Effector memory CD4-positive, alpha-beta T cell (primary cell): ENCODE data around the gene OGT.
"Not testable (repeated sequence)": the region's sequence is repeated elsewhere in the genome, so short reads cannot be mapped to it uniquely, and the experiment has no call there.

Source experiments
- DNase-seq, 3 donors: peaks; one replicate each; pipeline ENCODE4 v3.0.0-alpha.2; 2020
- H3K27ac ChIP-seq: 2 replicates; pipeline ENCODE4 v1.7.0; 2013; ENCODE audit warnings: mild to moderate bottlenecking, low read length, moderate library complexity; ENCODE audit not compliant: insufficient read depth, poor library complexity, severe bottlenecking
- H3K27me3 ChIP-seq: replicated peaks from 2 replicates; pipeline ENCODE4 v1.7.0; 2013; ENCODE audit warnings: mild to moderate bottlenecking, low read length; ENCODE audit not compliant: insufficient read depth, control insufficient read depth, poor library complexity, severe bottlenecking
- H3K36me3 ChIP-seq: 2 replicates; pipeline ENCODE4 v1.7.0; 2013; ENCODE audit warnings: mild to moderate bottlenecking, low read length, moderate library complexity; ENCODE audit not compliant: control insufficient read depth, insufficient read depth
- H3K4me1 ChIP-seq: 2 replicates; pipeline ENCODE4 v1.7.0; 2013; ENCODE audit warnings: low read length, mild to moderate bottlenecking; ENCODE audit not compliant: control insufficient read depth, insufficient read depth, poor library complexity, severe bottlenecking
- H3K4me3 ChIP-seq: 2 replicates; pipeline ENCODE4 v1.7.0; 2013; ENCODE audit warnings: low read length, low read depth, mild to moderate bottlenecking; ENCODE audit not compliant: insufficient read depth, poor library complexity, severe bottlenecking
- H3K9me3 ChIP-seq: 2 replicates; pipeline ENCODE4 v1.7.0; 2013; ENCODE audit warnings: mild to moderate bottlenecking, low read length, moderate library complexity; ENCODE audit not compliant: control insufficient read depth

The OGT gene

GRCh38 chrX:71510161-71510560 lies 22.7 kb upstream of the OGT start:
- H3K27ac ChIP-seq, result no peak overlapping the region
- no peak overlapping the region for H3K4me3 ChIP-seq
- H3K4me1 ChIP-seq, result no peaks in the 10 kb centered on the region
- DNase-seq, result no peak
- H3K27me3 ChIP-seq, result no peaks in the 10 kb centered on the region
- no peaks in the 10 kb centered on the region for H3K9me3 ChIP-seq
- no peaks in the 10 kb centered on the region for H3K36me3 ChIP-seq

- H3K27me3 ChIP-seq, DNase-seq, H3K27ac ChIP-seq, H3K36me3 ChIP-seq, H3K9me3 ChIP-seq, H3K4me3 ChIP-seq, H3K4me1 ChIP-seq: not testable (repeated sequence)
These were observed 19.2 kb upstream of the OGT start for GRCh38 chrX:71513731-71514130.

GRCh38 chrX:71514367-71515037 lies 18.4 kb upstream of the OGT start:
- no peak for DNase-seq
- no peaks in the 10 kb centered on the region for H3K36me3 ChIP-seq
- no peaks in the 10 kb centered on the region for H3K27me3 ChIP-seq
- no peak overlapping the region for H3K27ac ChIP-seq
- no peak overlapping the region for H3K4me3 ChIP-seq
- H3K4me1 ChIP-seq, result no peaks in the 10 kb centered on the region
- H3K9me3 ChIP-seq, result no peaks in the 10 kb centered on the region

- no peaks in the 10 kb centered on the region for H3K4me1 ChIP-seq
- DNase-seq, result no peak
- H3K9me3 ChIP-seq, result no peaks in the 10 kb centered on the region
- H3K4me3 ChIP-seq, result no peak overlapping the region
- no peaks in the 10 kb centered on the region for H3K27me3 ChIP-seq
- no peak overlapping the region for H3K27ac ChIP-seq
- H3K36me3 ChIP-seq, result no peaks in the 10 kb centered on the region
These were observed 17.9 kb upstream of the OGT start for GRCh38 chrX:71515038-71515396.

- no peaks in the 10 kb centered on the region for H3K4me1 ChIP-seq
- no peaks in the 10 kb centered on the region for H3K27me3 ChIP-seq
- DNase-seq, result no peak
- H3K9me3 ChIP-seq, result no peaks in the 10 kb centered on the region
- no peak overlapping the region for H3K4me3 ChIP-seq
- no peak overlapping the region for H3K27ac ChIP-seq
- no peaks in the 10 kb centered on the region for H3K36me3 ChIP-seq
These were observed 7.6 kb upstream of the OGT start for GRCh38 chrX:71525316-71525715.

- Histone ChIP-seq H3K4me3 (peak overlapping the region; percentile 85), H3K27ac (peak overlapping the region; percentile 86), H3K4me1 (peaks cover 8% of the 10 kb centered on the region), H3K9me3 (no peaks in the 10 kb centered on the region), H3K27me3 (no peaks in the 10 kb centered on the region), H3K36me3 (no peaks in the 10 kb centered on the region)
- DNase-seq, result peak; percentile 44 to 61 (median 46)
These were observed 689 bp upstream of the OGT start for GRCh38 chrX:71532078-71532752.

GRCh38 chrX:71533516-71533850 lies 579 bp downstream of the OGT start:
- peak overlapping the region; percentile 85 for H3K4me3 ChIP-seq
- H3K4me1 ChIP-seq, result peaks cover 12% of the 10 kb centered on the region
- no peaks in the 10 kb centered on the region for H3K27me3 ChIP-seq
- no peak for DNase-seq
- no peaks in the 10 kb centered on the region for H3K36me3 ChIP-seq
- no peaks in the 10 kb centered on the region for H3K9me3 ChIP-seq
- peak overlapping the region; percentile 86 for H3K27ac ChIP-seq

GRCh38 chrX:71533851-71534561 lies 1.1 kb downstream of the OGT start:
- no peaks in the 10 kb centered on the region for H3K9me3 ChIP-seq
- peak overlapping the region; percentile 86 for H3K27ac ChIP-seq
- peaks cover 12% of the 10 kb centered on the region for H3K4me1 ChIP-seq
- peak overlapping the region; percentile 85 for H3K4me3 ChIP-seq
- H3K36me3 ChIP-seq, result no peaks in the 10 kb centered on the region
- no peaks in the 10 kb centered on the region for H3K27me3 ChIP-seq
- DNase-seq, result peak; percentile 26 to 38 (median 32)

- H3K27me3 ChIP-seq, result no peaks in the 10 kb centered on the region
- H3K9me3 ChIP-seq, result no peaks in the 10 kb centered on the region
- peak overlapping the region; percentile 86 for H3K27ac ChIP-seq
- H3K4me1 ChIP-seq, result peaks cover 12% of the 10 kb centered on the region
- no peak for DNase-seq
- H3K36me3 ChIP-seq, result no peaks in the 10 kb centered on the region
- H3K4me3 ChIP-seq, result peak overlapping the region; percentile 85
These were observed 2.1 kb downstream of the OGT start for GRCh38 chrX:71534773-71535544.
